Stimulated activated CD8-positive, alpha-beta memory T cell treated with anti-CD3 and anti-CD28 coated beads, Interleukin-15, amount 100 ng/mL, for 1 hour (primary cell): ENCODE measurements around the gene RPRD1B.

Experiments
- DNase-seq: peaks from one replicate; pipeline ENCODE4 v3.0.0-alpha.2; 2020; ENCODE audit warnings: low read depth

Gene RPRD1B

GRCh38 chr20:38121741-38122140, 88.2 kb downstream of the RPRD1B start:
- DNase-seq: no peak

- DNase-seq: no peak
Observed at GRCh38 chr20:38123021-38123587, 89.6 kb downstream of the RPRD1B start.

GRCh38 chr20:38125157-38126056, 91.9 kb downstream of the RPRD1B start:
- no peak for DNase-seq

- no peak for DNase-seq
Observed at GRCh38 chr20:38126146-38126921, 92.8 kb downstream of the RPRD1B start.

DNA sequence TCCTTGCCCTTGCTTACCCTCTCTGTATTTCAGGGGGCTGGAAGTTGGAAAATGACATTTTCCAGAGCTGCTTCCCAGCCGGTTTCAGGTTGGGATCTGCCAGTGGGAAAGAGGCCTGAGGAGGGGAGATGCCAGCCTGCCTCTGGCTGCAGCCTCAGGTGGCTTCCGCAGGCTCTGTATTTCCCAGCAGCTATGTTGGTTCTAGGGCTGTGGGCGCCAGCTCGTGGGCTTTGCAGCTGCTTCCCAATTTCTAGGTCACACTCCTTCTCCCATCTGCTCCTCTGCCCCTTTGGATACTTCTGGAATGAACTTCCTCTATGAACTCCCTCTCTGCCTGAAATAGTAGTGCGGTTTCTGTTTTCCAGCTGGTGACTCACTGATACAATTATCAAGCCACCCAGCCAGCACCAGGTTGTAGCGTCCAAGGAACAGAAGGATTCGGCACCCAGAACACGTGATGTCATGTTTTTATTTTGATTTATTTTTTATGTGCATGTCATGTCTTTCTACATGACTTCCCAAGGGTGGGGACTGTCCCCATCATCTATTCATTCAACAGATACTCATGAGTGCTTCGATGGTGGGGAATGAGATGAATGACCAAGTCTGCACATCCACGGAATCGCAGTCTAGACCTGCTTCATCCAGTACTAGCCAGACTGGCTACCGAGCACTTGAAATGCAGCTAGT, 93.5 kb downstream of the RPRD1B start:
- DNase-seq: no peak

DNA sequence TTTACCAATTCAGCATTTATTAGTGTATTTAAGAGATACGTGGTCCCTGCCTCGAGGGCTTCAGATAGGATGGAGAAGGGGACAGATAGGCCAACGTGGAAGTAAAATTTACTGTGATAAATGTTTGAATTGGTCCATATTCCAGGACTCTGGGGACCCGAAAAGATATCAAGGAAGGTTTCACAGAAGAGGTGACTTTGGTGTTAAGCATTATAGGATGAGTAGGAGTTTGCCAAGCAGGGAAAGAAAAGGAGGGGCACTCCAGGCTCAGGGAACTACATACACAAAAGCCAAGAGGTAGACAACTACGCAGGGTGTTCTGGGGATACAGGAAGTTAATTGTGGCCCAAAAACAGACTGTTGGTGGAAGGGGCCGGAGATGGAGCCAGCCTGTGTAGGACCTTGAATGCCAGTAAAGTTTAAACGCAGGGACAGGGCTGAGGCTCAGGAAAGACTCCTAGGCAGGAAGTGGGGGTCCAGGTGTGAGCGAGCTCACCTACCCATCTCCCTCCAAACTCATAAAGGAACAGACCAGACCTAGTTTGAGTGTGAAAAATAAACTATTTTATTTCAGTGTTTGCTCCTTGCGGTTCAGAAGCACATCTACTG, 94.5 kb downstream of the RPRD1B start:
- no peak for DNase-seq

- no peak for DNase-seq
Observed at GRCh38 chr20:38128691-38129090, 95.1 kb downstream of the RPRD1B start.

GRCh38 chr20:38129248-38129865, 95.8 kb downstream of the RPRD1B start:
- DNase-seq: no peak

DNA sequence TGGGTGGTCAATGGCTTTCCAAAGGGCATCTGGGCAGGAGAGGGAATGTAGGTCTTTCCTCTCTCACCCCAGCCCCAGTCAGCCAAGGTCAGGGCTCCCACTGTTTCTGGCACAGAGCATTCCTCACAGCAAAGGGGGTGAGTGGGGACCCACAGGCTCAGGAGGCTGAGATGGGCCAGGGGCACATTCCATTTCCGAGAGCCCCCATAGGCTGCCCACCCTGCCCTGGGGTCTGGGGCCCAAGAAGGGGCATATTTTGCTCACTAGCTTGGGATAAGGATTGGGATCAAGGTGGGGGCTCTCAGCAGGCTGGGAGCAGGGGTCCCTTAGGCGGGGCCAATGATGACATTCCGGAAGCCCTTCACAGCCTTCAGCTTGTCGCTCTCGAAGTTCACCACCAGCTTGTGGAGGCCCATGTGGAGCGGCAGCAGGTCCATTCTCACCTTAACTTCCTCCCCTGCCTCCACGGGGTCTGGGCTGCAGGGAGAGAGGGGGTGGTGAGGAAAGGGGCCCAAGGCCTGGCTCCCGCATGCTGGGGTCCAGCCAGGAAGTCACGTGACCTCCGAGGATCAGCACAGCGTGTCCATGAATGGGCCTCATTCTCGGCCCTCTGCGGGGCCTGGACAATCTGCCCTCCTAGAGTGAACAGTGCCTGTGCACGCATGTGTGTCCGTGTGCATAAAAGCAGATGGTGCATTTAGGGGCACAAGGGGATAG, 96.5 kb downstream of the RPRD1B start:
- no peak for DNase-seq

DNA sequence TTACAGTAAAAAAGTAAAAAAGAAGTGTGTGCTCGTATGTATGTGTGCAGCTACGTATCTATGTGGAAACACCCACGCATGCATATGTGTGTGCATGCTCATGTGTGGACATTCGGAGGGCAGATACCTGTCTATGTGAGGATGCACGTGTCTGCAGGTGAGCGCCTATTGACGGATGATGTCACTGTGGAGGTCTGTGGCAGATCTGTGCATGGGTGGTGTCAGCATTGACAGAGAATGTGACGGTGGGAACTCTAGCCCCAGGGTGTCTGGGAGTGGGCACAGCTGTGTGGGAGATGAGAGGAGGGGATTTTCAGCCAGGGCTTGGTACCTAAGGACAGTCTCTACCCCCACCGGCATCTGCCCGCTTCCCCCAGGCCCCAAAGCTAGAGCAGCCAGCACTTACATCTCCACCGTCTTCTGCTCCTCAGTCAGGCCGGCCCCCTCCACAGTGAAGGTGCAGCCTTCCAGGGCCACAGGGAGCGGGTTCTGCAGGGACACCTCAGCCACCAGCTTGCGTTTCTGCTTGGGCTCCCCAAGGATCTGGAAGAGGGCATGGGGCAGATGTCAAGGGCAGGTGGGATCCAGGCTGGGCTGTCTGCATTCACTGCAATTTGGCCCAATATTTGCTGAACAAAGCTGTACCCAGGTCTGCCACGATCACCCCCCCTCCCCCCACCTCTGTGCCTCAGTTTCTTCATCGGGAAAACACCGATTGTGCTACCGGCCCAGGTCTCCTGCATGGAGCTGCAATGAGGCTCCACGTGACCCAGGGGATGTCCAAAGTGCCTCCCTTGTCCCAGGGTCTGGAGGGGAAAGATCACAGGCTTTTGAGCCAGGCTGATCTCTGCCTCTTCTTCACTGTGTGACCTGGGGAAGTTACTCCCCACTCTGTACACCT, 97.4 kb downstream of the RPRD1B start:
- no peak for DNase-seq

- no peak for DNase-seq
Observed at GRCh38 chr20:38131588-38132121, 98.1 kb downstream of the RPRD1B start.

DNA sequence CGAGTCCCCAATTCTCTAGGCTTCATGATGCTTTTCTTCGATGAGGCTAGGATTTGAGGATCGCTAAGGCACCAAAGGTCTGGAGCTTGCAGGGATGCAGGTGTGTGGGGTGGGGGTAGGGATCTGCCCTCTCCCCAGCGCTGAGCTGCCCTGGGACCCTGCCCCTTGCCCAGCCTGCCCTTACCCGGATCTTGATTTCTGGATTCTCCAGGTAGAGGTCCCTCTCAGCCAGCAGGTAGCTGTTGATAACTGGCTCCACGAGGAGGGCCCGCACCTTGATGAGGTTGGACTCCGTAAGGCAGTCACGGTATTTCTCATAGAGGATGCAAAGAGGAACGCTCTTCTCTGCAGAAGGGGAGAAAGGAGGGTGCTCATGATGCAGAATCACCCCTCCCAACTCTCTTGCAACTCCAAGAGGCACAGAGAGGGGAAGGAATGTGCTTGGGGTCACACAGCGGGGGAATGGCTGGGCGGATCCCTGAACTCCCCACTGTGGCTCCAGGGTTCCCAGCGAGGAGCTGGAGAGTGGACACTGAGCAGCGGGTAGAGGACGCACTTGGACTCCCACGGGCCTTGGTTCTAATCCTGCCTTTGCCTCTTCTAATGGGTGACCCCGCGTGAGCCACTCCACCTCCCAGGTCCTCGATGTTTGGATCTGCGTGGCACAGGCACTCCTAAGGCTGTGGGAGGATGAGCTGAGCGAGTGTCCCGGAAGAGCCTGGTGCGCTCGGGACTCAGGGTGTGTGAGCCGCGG, 98.8 kb downstream of the RPRD1B start:
- DNase-seq: no peak

- no peak for DNase-seq
Observed at GRCh38 chr20:38132910-38133501, 99.5 kb downstream of the RPRD1B start.

DNA sequence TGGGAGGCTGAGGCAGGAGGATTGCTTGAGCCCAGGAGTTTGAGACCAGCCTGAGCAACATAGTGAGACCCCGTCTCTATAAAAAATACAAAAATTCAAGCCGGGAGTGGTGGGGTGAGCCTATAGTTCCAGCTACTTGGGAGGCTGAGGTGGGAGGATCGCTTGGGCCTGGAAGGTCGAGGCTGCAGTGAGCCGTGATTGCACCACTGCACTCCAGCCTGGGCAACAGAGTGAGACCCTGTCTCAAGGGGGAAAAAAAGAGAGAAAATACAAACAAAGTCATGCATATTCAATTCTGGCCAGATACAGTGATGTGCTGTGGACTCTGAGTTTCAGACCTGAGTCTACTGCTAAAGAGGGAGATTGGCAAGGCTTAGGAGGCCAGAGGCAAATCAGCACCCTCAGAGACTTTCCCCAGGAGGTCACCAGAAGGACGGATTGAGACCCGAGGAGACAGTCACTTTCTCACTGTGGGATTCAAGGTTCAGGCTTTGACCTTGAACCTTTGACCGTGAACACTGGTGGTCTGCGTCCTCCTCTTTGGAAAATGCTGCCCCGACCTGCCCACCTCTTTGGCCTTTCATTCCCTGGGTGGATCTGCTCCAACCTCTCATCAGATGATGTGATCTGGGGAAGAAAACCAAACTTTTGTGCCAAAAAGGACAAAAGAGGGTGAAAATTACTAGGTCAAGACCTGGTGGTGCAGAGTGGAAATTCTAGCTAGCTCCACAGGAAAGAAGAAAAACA, 100.3 kb downstream of the RPRD1B start:
- DNase-seq: no peak

DNA sequence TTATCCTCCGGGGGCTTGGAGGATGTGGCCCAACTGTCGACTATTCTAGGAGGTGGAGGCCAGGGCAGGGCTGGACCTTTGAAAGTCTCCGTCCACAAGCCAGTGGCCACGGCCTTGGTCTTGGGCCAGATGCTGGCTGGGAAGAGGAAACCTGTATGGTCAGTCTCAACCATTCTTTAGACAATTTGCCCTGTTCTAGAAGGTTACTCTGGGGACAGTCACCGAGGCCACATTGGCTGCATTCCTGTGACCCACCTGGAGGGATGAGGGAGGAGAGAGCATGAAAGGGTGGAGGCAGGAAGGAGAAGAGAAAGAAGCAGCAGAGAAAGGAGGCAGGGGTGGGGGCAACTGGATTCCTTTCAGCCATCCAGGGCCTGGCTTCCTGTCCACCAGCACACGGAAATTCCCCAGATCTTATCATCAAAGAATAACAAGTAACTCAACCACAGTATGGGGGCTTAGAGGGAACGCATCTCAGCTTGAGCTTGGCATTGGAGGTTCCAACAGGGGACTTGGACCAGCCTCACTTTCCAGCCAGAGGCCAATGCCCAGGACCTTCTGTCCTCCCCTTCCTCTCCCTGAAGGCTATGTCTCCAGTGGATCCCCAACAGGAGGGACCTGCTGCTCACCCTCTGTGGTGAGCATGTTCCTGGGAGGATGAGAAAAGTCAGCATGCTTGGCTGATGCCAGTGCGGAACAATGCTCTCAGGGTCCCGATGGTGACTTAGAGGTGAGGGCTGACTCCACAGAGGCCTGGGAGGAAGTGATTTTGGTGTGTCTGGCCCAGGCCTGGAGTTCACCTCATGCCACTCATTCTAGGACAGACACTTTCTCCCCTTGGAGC, 101.1 kb downstream of the RPRD1B start:
- DNase-seq: no peak

DNA sequence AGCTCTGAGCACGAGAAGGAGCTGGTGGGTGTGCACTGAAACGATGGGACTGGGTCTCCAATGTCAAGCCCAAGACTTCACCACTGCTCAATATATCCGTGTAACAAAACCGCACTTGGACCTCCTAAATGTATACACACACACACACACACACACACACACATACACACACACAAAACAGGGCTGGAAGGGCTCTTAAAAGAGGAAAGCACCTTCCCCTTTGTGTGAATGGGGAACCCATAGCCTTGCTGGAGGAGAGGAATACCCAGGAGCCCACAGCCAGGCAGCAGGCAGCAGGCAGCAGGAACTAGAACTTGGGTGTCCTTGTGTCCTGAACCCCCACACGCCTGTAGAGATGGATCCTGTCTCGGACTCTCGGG, 101.7 kb downstream of the RPRD1B start:
- no peak for DNase-seq
